Measurements from ENCODE around the gene OVOL2. TPM values are rescaled to one million over a fixed set of nuclear protein-coding genes. Genes with fewer than 3 reads are reported as not detected.

Gene OVOL2
- total RNA-seq, 1 experiment from 2014 or later, result 7.4 TPM

DNA sequence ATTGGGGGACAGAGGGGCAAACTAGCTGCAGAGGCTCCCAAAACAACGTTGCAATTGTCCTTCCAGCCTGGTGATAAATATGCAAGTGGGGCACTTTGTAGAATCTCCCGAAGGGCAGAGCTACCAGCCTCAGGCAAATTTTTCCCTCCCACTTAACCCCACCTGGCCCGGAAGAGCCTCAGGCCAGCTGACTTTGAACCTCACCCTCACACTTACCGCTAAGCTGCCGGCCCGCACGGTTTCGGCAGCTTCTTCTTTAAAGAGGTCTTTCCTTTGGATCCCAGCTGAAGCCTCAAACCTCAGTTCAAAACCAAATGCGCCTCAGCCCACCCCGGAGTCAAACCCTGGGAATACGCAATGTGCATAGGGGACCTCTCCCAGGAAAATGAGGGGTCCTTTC, 2.5 kb downstream of the OVOL2 start:
- Mint-ChIP-seq H3K9me3 (ENCODE audit: low read depth, unreplicated experiment) (no peaks in the 10 kb centered on the region), H3K27ac (ENCODE audit: unreplicated experiment) (no peak overlapping the region), H3K27me3 (ENCODE audit: unreplicated experiment) (no peaks in the 10 kb centered on the region), H3K4me3 (ENCODE audit: low read depth, unreplicated experiment) (peak overlapping the region; percentile 68), H3K4me1 (ENCODE audit: low read depth, unreplicated experiment) (no peaks in the 10 kb centered on the region), H3K36me3 (ENCODE audit: insufficient read depth, unreplicated experiment) (peaks cover 26% of the 10 kb centered on the region)
- CTCF ChIA-PET, result no interaction called here
- TF ChIP-seq, protein P1, sequence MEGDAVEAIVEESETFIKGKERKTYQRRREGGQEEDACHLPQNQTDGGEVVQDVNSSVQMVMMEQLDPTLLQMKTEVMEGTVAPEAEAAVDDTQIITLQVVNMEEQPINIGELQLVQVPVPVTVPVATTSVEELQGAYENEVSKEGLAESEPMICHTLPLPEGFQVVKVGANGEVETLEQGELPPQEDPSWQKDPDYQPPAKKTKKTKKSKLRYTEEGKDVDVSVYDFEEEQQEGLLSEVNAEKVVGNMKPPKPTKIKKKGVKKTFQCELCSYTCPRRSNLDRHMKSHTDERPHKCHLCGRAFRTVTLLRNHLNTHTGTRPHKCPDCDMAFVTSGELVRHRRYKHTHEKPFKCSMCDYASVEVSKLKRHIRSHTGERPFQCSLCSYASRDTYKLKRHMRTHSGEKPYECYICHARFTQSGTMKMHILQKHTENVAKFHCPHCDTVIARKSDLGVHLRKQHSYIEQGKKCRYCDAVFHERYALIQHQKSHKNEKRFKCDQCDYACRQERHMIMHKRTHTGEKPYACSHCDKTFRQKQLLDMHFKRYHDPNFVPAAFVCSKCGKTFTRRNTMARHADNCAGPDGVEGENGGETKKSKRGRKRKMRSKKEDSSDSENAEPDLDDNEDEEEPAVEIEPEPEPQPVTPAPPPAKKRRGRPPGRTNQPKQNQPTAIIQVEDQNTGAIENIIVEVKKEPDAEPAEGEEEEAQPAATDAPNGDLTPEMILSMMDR (IDR thresholded peaks at IDR 0.05; ENCODE audit: unreplicated experiment), result no peak
- no peak for DNase-seq
- intact Hi-C loops (cut with micrococcal nuclease; ENCODE audit: unreplicated experiment), result loop anchor here (5.0 kb wide), 1 partner anchor 207 kb away; no protein-coding TSS in a partner anchor
- no TSS peak for BruUV-seq (replicated peaks)

DNA sequence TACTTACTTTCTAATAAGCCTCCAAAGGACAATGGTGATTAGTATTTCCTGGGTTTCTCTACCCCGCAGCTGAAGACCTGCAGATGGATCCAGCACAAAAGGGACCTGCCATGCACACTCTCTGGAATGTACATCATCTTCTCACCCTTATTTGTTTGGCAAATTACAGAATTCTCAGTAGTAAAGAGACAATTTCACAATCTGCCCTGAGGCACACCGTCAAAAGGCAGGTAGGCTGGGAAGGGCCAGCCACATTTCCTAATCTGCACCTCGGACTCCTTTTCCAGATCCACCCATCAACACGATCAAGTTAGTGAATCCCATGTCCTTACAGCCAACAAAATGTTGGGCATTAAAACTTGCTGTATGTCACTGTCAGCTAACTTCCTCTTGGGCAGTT, 4.9 kb downstream of the OVOL2 start:
- Mint-ChIP-seq H3K9me3 (ENCODE audit: low read depth, unreplicated experiment) (no peaks in the 10 kb centered on the region), H3K27ac (ENCODE audit: unreplicated experiment) (no peak overlapping the region), H3K4me3 (ENCODE audit: low read depth, unreplicated experiment) (no peak overlapping the region), H3K4me1 (ENCODE audit: low read depth, unreplicated experiment) (no peaks in the 10 kb centered on the region), H3K36me3 (ENCODE audit: insufficient read depth, unreplicated experiment) (peaks cover 19% of the 10 kb centered on the region), H3K27me3 (ENCODE audit: unreplicated experiment) (no peaks in the 10 kb centered on the region)
- TF ChIP-seq, protein P1 (IDR thresholded peaks at IDR 0.05; ENCODE audit: unreplicated experiment), result no peak
- no peak for DNase-seq
- intact Hi-C loops (cut with micrococcal nuclease; ENCODE audit: unreplicated experiment), result no loop called here
- CTCF ChIA-PET, result no interaction called here
- no TSS peak for BruUV-seq (replicated peaks)

DNA sequence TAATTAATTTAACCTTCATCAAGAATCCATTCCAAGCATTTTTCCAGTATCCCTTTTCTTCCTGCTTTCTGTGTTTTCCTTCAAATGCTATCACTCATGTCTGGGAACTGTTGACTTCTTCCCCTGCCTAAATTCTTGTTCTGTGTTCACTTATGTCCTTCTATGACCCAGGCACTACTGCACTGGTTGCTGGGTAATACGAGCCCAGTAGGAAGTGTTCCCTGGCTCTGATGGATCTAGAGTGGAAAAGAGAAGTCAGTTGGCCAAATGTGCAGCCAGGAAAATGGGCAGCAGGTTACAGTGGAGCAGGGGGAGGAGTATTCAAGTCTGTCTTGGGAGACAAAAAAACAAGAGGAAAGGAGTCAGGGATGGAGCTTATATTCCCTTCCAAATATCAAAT, 7.1 kb downstream of the OVOL2 start:
- intact Hi-C loops (cut with micrococcal nuclease; ENCODE audit: unreplicated experiment), result no loop called here
- no TSS peak for BruUV-seq (replicated peaks)
- H3K27ac Mint-ChIP-seq (ENCODE audit: unreplicated experiment), result no peak overlapping the region

DNA sequence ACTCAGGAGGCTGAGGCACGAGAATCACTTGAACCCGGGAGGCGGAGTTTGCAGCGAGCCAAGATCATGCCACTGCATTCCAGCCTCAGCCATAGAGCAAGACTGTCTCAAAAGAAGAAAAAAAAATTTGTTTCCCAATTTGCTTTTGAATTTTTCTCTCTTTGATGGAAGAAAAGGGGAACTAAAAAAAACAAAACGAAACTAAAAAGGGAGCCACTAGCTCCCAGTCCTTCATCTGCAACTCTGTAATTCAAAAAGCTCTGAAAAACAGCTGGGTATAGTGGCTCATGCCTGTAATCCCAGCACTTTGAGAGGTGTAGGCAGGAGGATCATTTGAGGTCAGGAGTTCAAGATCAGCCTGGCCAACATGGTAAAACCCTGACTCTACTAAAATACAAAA, 9.5 kb downstream of the OVOL2 start:
- Mint-ChIP-seq H3K27ac (ENCODE audit: unreplicated experiment) (no peak overlapping the region), H3K27me3 (ENCODE audit: unreplicated experiment) (no peaks in the 10 kb centered on the region), H3K36me3 (ENCODE audit: insufficient read depth, unreplicated experiment) (no peaks in the 10 kb centered on the region), H3K9me3 (ENCODE audit: low read depth, unreplicated experiment) (no peaks in the 10 kb centered on the region), H3K4me3 (ENCODE audit: low read depth, unreplicated experiment) (no peak overlapping the region), H3K4me1 (ENCODE audit: low read depth, unreplicated experiment) (no peaks in the 10 kb centered on the region)
- CTCF ChIA-PET, result no interaction called here
- TF ChIP-seq, protein P1 (IDR thresholded peaks at IDR 0.05; ENCODE audit: unreplicated experiment), result no peak
- intact Hi-C loops (cut with micrococcal nuclease; ENCODE audit: unreplicated experiment), result no loop called here
- DNase-seq, result no peak
- BruUV-seq (replicated peaks), result no TSS peak

More for the DNA sequence above, 7.1 kb downstream of the OVOL2 start:
- no peak overlapping the region for H3K4me3 Mint-ChIP-seq (ENCODE audit: low read depth, unreplicated experiment)
- no peaks in the 10 kb centered on the region for H3K4me1 Mint-ChIP-seq (ENCODE audit: low read depth, unreplicated experiment)
- peaks cover 6% of the 10 kb centered on the region for H3K36me3 Mint-ChIP-seq (ENCODE audit: insufficient read depth, unreplicated experiment)
- DNase-seq, result no peak
- H3K27me3 Mint-ChIP-seq (ENCODE audit: unreplicated experiment), result no peaks in the 10 kb centered on the region
- TF ChIP-seq, protein P1 (IDR thresholded peaks at IDR 0.05; ENCODE audit: unreplicated experiment), result no peak
- CTCF ChIA-PET, result no interaction called here
- no peaks in the 10 kb centered on the region for H3K9me3 Mint-ChIP-seq (ENCODE audit: low read depth, unreplicated experiment)
